Middle frontal gyrus (tissue), 1 donor: ENCODE measurements around the gene GLIPR2.
"Not testable (repeated sequence)": the region's sequence is repeated elsewhere in the genome, so short reads cannot be mapped to it uniquely, and the experiment has no call there.

Experiments
- DNase-seq: peaks from one replicate; pipeline ENCODE4 v3.0.0-alpha.2; 2015; ENCODE audit warnings: low spot score; ENCODE audit errors: extremely low spot score

The GLIPR2 gene

DNA sequence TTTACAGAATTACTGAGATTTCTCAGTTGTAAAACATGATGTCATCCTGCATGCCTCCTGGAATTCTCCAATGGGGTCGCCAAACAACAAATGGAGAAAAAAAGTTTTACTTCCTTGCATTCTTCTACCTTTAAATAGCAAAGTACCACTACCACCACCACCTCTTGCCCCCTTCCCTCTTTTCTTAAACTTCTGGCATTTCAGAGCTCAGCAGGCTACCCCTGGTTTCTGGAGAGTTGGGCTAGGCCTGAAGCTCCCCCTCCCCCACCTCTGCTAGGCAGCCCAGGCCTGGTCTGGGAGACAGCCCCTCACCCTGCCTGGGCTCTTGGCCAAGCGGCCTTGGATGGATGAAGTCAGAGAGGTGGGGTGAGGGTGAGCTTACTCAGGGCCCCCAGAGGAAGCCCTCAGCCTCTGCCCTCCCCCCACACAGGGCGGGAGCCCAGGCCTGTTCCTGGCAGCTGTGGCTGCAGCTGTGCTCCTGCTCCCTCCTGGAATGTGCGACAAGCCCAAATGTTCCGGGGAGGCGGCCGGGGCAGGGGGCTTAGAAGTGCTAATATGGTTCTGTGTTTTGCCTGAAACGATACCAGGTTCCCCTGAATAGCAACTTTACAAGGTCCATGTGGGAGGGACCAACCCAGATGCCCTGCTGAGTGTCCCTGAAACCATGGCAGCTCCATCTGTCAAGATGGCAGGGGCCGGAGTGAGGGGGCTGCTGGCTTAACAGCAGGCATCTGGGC is 26.7 kb downstream of the GLIPR2 start:
- no peak for DNase-seq

DNA sequence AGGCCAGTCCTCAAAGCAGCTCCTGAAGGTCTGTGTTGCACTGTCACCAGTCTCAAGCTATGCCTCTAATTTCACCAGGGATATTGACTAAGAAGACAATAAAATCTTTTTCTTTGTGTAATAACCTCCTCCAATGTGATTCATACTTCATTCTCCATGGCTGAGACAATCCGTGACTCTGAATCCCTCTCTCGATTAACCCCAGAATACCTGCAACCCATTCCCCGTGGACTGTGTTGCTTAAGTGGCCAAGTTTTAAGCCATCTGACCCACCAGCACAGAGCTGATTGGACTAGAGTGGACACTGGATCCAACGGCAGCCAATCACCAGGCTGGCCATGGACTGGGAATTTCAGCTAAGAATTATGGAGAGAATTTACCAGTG is 27.2 kb downstream of the GLIPR2 start:
- no peak for DNase-seq

DNA sequence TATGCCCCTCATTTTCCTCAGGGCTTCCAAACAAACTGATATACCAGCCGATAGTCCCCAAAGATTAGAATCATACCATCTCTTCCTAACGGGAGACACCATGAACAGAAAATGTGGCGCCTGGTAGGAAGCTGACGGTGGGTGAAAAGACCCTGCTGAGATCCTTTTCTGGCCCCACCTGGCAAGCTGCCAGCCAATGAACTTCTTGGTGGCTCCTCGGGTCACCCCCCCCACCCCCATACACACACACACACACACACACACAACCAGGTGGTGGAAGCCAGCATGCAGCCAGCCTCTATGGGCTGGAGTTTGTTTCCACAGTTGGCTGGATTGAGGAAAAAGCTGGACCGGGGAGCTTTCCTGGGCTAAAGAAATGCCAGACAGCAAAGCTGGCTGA is 27.8 kb downstream of the GLIPR2 start:
- DNase-seq = no peak

DNA sequence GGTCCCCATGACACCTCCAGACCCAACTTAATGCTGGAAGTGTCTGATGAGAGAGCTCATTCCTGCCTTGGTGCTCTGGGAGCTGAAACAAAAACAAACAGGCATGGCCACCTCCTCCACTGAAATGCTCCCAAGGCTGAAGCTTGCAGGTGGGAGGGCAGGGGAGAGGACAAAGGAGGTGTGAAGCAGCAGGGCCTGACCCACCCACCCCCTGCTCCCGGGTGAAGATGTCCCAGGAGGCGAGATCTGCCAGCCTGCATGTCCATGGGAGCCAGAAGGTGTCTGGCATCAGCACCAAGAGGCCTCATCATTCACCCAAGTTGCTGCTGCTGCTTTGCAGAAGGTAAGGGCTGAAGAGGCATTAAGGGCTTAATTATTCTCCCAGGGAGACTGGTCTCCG is 28.5 kb downstream of the GLIPR2 start:
- DNase-seq = no peak

DNA sequence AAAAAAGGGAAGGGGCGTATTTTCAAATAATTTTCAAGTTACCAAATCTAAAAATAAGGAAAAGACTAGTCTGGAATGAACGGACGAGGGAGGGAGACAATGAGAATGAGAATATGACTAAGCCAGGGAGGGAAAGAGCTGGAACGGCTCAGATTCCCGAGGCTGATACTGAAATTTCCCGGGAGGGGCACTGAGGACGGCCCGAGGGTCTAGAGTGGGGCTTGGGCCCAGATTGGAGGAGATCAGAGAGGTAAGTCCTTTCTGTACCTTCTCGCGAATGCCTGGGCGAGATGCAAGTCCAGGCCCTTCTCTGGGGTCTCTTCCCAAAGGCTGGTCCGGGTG is 29.3 kb downstream of the GLIPR2 start:
- no peak for DNase-seq

DNA sequence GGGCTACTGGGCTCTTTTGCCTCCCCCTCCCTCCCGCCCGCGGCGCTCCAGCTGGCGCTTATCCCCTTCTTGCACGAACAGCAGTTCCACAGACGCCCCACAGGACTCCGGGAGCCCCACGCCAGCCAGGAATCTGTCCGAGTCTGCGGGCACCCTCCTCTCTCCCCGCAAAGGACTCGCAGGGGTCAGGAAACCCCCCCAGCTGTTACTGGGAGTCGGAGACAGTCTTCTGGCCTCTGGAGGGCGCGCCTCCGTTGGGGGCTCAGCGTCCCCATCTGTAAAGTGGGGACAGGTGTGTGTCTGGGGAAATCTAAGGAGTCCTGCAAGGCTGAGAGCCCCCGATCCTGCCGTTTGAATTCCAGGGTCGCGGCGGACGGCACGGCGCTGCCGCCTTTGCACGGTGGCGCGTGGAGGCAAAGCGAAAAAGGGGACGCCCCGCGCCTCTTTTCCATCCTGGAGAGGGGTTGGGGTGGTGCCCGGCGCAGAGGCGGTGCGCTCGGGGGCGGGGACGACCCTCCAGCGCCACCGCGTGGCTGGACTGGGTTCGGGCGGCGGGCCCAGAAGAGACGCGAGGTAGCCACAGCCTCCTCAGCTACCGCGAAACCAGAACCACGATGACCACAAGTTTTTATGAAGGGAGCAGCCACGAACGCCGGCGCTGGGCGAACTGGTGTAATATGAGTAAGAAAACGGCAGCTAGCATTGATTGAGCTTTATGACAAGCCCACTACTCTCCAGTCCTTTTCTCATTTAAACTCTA is 29.8 kb downstream of the GLIPR2 start:
- DNase-seq = peak; percentile 66

DNA sequence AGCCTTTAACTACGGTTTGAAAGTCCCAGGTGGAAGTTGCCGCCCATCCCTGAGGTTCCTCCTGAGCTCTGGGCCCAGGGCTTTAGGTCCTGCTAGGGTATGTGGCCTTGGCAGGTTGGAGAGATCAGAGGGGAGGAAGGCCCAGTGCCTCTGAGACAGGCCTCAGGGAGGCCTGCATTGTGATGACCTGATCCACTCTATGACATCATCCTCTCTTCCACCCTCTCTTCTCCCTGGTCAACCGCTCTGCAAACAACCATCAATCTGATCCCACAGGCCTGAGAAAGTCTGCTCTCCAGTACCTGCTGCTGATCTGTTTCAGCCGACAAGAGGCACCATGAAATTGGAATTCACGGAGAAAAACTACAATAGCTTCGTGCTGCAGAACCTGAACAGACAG is 32.6 kb downstream of the GLIPR2 start, which contains the start of gene CCIN:
Gene CCIN, plus strand, starts transcription at position 223 of the 400 bp plus-strand sequence. Its CDS starts 115 bp downstream, at position 338.
- no peak for DNase-seq

DNA sequence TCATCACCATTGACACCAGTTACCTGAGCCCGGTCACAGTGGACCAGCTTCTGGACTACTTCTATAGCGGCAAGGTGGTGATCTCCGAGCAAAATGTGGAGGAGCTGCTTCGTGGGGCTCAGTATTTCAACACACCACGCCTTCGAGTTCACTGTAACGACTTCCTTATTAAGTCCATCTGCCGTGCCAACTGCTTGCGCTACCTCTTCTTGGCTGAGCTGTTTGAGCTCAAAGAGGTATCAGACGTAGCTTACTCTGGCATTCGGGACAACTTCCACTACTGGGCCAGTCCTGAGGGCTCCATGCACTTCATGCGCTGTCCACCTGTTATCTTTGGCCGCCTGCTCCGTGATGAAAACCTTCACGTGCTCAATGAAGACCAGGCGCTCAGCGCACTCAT is 33.2 kb downstream of the GLIPR2 start:
- DNase-seq = no peak

DNA sequence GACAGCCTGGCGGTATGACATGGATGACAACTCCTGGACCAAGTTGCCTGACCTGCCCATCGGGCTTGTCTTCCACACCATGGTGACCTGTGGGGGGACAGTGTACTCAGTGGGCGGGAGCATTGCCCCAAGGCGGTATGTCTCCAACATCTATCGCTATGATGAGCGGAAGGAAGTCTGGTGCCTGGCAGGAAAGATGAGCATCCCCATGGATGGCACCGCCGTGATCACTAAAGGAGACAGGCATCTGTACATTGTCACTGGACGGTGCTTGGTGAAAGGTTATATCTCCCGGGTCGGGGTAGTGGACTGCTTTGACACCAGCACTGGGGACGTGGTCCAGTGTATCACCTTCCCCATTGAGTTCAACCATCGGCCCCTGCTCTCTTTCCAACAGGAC is 34.0 kb downstream of the GLIPR2 start:
- DNase-seq = no peak

DNA sequence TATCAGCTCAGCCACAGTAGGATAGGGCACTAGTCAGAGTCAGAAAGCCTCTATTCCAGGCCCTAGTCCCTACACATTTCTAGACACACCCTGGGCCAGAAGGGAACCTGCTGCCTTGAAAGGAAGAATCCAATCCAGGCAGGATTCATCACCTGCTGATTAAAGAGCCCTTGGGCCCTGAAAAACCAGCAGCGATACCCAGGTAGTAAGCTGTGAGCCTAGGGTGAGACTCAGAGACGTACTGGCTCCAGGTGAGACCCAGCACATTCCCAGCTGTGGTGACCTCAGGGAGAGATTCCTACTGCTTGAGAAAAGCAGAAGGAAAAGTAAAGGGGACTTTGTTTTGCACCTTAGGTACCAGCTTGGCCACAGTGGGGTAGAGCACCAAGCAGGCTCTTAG is 37.3 kb downstream of the GLIPR2 start:
- no peak for DNase-seq

DNA sequence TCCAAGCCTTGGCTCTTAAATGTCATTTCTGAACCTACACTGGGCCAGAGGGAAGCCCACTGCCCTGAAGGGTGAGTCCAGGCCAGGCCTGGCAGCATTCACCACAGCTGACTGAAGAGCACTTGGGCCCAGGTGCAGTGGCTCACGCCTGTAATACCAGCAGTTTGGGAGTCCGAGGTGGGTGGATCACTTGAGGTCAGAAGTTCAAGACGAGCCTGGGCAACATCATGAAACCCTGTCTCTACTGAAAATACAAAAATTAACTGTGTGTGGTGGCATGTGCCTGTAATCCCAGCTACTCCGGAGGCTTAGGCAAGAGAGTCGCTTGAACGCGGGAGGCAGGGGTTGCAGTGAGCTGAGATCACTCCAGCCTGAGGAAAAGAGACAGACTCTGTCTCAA is 37.7 kb downstream of the GLIPR2 start:
- no peak for DNase-seq

DNA sequence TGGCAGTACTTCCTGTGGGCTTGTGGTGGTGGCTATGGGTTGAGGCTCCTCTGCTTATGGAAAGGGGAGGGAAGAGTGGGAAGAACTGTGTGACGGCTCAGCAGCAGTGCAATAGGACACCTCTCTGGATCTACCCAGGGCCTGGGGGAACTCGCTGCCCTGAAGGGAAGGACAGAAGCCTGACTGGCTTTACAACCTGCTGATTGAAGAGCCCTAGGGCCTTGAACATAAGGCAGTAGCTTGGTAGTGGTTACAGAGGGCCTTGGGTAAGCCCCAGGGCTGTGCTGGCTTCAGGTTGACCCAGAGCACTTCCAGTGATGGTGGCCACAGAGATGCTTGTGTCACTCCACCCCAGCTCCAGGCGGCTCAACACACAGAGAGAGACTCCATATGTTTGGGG is 38.2 kb downstream of the GLIPR2 start:
- no peak for DNase-seq

DNA sequence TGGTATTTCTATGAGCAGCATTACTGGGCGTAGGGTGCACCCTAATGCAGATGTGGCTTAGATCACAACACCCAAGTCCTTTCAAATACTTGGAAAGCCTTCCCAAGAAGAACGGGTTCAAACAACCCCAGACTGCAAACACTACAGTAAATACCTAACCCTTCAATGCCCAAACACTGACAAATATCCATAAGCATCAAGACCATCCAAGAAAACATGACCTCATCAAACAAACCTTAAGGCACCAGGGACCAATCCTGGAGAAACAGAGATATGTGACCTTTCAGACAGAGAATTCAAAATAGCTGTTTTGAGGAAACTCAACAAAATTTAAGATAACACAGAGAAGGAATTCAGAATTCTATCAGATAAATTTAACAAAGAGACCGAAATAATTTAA is 38.7 kb downstream of the GLIPR2 start:
- not testable (repeated sequence) for DNase-seq

DNA sequence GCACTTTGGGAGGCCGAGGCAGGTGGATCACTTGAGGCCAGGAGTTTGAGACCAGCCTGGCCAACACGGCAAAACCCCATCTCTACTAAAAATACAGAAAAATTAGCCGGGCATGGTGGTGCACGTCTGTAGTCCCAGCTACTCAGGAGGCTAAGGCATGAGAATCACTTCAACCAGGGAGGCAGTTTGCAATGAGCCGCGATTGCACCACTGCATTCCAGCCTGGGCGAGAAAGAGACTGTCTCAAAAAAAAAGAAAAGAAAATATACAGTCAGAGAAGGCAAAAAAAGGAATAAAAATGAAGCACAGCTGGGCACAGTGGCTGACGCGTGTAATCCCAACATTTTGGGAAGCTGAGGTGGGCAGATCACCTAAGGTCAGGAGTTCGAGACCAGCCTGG is 40.0 kb downstream of the GLIPR2 start:
- DNase-seq = not testable (repeated sequence)

DNA sequence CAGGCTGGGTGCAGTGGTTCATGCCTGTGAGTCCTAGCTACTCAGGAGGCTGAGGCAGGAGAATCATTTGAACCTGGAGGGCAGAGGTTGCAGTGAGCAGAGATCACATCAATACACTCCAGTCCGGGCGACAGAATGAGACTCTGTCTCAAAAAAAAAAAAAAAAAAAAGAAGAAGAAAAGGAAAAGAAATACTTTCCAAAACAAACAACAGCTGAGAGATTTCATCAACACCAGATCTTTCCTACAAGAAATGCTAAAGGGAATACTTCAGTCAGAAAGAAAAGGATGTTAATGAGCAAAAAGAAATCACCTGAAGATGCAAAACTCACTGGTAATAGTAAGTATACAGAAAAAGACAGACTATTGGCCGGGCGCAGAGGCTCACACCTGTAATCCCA is 41.0 kb downstream of the GLIPR2 start:
- no peak for DNase-seq

DNA sequence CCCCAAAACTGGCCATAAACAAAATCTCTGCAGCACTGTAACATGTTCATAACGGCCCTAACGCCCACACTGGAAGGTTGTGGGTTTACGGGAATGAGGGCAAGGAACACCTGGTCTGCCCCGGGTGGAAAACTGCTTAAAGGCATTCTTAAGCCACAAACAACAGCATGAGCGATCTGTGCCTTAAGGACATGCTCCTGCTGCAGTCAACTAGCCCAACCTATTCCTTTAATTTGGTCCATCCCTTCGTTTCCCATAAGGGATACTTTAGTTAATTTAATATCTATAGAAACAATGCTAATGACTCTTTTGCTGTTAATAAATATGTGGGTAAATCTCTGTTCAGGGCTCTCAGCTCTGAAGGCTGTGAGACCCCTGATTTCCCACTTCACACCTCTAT is 43.7 kb downstream of the GLIPR2 start:
- DNase-seq = not testable (repeated sequence)

DNA sequence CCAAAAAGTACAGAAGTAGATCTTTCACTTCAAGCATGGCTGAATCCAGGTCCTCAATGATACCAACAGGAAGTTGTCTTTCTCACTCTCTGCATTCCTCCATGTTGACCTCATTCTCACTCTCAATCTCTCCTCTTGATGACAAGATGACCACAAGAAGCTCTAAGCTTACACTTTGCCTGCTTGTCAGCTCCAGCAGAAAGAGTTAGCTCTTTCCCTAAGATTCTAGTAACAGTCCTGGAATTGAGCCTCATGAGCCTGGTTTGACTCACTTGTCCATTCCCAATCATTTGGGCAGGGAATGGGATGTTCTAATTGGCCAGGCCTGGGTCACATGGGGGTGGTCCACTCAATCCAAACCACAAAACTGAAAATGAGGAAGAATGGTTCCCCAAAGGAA is 50.9 kb downstream of the GLIPR2 start:
- DNase-seq = no peak

DNA sequence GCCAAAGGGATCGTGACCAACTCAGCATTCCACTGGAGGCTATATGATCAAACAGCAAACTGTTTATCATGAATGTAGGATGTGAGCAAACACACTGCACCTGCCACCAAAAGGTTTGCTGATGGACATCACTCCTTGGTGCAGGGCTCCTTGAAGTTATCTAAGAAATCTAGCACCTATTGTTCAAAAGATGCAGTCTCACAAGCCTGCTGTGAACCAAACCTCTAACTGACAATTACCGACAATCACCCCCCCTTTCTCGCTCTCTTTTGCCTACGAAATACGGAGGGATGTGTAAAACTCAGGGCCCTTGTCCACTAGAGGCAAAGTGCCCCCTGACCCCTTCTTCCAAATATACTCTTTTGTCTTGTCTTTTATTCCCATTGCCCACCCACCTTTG is 51.7 kb downstream of the GLIPR2 start:
- DNase-seq = no peak

DNA sequence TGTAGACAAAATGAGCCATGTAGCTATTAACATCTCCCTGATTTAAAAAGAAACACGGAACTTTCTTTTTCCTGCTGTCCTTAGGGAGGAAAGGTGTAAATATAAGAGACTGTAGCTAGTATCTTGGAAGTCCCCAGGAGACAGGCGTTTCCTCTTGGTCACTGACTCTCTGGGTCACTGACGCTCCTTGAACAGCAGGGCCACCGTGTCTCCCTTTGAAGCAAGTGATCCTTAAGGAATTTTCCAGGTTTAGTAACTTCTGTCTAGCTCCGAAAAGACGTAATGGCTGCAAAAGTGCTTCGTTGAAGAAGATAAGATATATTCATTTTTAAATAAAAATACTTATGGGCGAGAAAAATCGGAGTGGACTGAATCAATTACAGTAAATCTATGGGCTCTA is 53.4 kb downstream of the GLIPR2 start:
- DNase-seq = no peak

DNA sequence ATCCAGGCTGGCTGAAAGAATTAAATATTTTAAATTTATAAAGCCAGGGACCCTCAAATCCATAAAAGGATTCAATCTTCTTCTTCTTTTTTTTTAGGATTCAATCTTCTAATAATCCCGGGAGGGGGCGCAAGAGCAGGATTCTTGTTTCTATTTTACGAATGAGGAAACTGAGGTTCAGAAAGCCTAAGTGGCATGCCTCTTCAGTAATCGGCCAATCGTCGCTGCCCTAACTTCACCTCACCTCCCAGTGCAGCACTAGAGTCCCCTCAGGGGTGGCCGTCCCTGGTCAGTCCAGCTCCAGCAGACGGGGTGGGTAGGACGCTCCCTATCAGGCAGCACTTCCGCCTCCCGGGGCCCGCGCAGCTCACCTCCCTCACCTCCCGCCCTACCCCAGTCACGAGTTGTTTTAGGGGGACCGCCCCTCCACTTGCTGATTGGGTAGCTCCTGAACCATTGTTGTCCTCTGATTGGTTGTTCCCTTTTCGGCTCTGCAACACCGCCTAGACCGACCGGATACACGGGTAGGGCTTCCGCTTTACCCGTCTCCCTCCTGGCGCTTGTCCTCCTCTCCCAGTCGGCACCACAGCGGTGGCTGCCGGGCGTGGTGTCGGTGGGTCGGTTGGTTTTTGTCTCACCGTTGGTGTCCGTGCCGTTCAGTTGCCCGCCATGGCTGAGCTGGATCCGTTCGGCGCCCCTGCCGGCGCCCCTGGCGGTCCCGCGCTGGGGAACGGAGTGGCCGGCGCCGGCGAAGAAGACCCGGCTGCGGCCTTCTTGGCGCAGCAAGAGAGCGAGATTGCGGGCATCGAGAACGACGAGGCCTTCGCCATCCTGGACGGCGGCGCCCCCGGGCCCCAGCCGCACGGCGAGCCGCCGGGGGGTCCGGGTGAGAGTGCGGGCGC is 54.1 kb downstream of the GLIPR2 start, which contains the start of gene CLTA:
Gene CLTA, plus strand, starts transcription at position 534 of the 902 bp plus-strand sequence. Its CDS starts 136 bp downstream, at position 670.
- peak; percentile 98 for DNase-seq

DNA sequence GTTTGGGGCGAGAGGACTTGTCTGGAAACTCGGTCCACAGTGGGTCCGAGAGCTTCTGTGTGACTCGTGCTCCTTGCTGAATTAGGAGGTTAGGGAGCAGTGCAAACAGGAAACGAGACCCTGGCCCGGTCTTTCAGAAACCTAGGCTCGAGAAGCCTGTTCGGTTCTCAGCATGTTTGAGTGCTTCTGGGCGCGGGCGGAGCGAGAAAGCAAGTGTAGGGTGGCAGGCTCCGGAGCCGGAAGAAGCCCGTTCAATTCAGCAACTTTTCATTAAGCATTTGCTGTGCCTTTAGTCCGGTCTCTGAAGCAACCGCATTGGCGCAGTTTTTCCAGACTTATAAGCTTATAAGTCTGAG is 54.7 kb downstream of the GLIPR2 start:
- no peak for DNase-seq

DNA sequence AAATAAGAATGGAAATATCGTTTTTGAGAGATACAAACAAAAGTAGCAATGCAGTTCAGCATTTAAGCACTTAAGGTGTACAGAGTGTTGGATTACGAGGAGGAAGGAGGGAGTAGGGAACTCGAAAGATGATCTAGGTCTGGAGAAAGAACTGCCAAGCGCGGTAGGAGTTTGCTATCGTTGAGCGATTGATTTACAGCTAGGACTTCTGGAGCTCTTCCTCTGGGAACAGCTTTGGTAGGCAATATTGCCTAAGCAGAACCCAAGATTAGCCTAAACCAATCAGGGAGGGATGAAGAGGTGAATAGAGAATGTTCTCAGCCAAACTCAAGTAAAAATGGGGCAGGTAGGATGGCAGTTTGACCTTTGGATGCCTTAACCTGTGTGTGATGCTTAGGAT is 55.2 kb downstream of the GLIPR2 start:
- no peak for DNase-seq
